Prostate gland (tissue), 2 donors: ENCODE data around the gene NSMCE1.
A peak's percentile ranks its signal among the peaks of the same experiment; 100 is the strongest.

Experiments
- POLR2AphosphoS5 ChIP-seq: sonication (generic); formaldehyde crosslinking; IDR thresholded peaks from one replicate; pipeline ENCODE4 v1.6.1; 2017; ENCODE audit warnings: antibody characterized with exemption
- TF ChIP-seq, protein P1 (sequence below), 4 experiments: fragments of 200-600 bp in 2 of 4; fragments of 450-650 bp in 2 of 4; sonication (generic) in 2 of 4; IDR thresholded peaks; 1 replicate in 3 of 4; 2 replicates in 1 of 4; pipeline ENCODE4 v1.5.1; 2016 to 2019; ENCODE audit warnings: antibody characterized with exemption in 4 of 4, mild to moderate bottlenecking in 2 of 4, moderate library complexity in 2 of 4

DNA sequence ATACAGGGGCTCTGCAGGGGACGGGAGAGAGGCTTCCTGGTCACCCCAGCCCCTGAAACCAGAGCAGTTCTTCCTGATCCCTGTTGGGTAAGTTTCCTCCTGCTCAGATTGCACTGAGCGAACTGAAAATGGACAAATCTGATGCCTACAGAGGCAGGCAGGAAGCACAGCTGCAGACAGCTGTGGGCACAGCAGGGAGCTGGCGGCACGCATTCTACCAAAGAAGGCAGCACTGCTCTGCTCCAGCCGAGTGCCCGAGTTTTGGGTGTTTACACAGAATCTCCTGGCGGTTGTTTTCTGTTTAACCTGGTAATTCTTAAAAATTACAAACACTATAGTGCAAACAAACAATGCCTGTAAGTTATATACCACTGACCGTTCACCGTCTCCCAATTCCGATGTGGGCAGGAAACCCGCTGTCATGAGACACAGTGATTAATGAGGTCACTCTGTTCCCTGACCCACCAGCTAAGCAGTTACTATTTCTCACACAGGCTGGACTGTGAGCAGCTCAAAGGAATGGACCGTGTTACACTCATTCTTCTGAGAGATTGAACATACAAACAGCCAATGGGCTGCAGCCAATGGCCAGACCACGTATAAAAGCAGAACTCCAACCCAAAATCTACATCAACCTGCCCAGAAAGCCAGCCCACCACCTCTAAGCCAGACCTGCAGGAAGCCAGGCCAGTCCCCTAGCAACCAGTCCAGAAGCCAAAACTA lies 25.5 kb downstream of the NSMCE1 start:
- TF ChIP-seq, protein P1, sequence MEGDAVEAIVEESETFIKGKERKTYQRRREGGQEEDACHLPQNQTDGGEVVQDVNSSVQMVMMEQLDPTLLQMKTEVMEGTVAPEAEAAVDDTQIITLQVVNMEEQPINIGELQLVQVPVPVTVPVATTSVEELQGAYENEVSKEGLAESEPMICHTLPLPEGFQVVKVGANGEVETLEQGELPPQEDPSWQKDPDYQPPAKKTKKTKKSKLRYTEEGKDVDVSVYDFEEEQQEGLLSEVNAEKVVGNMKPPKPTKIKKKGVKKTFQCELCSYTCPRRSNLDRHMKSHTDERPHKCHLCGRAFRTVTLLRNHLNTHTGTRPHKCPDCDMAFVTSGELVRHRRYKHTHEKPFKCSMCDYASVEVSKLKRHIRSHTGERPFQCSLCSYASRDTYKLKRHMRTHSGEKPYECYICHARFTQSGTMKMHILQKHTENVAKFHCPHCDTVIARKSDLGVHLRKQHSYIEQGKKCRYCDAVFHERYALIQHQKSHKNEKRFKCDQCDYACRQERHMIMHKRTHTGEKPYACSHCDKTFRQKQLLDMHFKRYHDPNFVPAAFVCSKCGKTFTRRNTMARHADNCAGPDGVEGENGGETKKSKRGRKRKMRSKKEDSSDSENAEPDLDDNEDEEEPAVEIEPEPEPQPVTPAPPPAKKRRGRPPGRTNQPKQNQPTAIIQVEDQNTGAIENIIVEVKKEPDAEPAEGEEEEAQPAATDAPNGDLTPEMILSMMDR (IDR thresholded peaks at IDR 0.05) = no peak
- peak; percentile 55 for TF ChIP-seq POLR2AphosphoS5
